Prostate gland (tissue), 2 donors: Measurements from ENCODE around the gene TMCO4. TPM values are rescaled to one million over a fixed set of nuclear protein-coding genes. Genes with fewer than 3 reads are reported as not detected.
"Not testable (repeated sequence)": the region's sequence is repeated elsewhere in the genome, so short reads cannot be mapped to it uniquely, and the experiment has no call there.

Experiments used
- DNase-seq: peaks from one replicate; pipeline ENCODE4 v3.0.0-alpha.2; 2019; ENCODE audit warnings: low spot score
- H3K27ac ChIP-seq, 2 donors: fragments of 200-600 bp; sonication (generic); 2 replicates each; pipeline ENCODE4 v1.5.1; 2017 to 2019
- H3K27me3 ChIP-seq: fragments of 200-600 bp; sonication (generic); replicated peaks from 2 replicates; pipeline ENCODE4 v1.5.1; 2019; ENCODE audit not compliant: insufficient read depth
- H3K36me3 ChIP-seq, 2 donors: fragments of 200-600 bp; sonication (generic); 1 replicate in 1 of 2; 2 replicates in 1 of 2; pipeline versions ENCODE4 v1.5.1 to v1.8.1; 2017 to 2019
- H3K4me1 ChIP-seq: fragments of 200-600 bp; sonication (generic); replicated peaks from 2 replicates; pipeline ENCODE4 v1.5.1; 2019
- H3K4me3 ChIP-seq, 2 donors: fragments of 200-600 bp; sonication (generic); 2 replicates each; pipeline ENCODE4 v1.5.1; 2017 to 2019
- H3K9me3 ChIP-seq: fragments of 200-600 bp; sonication (generic); 2 replicates; pipeline ENCODE4 v1.5.1; 2017
- POLR2A ChIP-seq: fragments of 450-650 bp; IDR thresholded peaks from one replicate; pipeline ENCODE4 v1.6.1; 2016; ENCODE audit warnings: antibody characterized with exemption, mild to moderate bottlenecking
- POLR2AphosphoS5 ChIP-seq: sonication (generic); formaldehyde crosslinking; IDR thresholded peaks from one replicate; pipeline ENCODE4 v1.6.1; 2017; ENCODE audit warnings: antibody characterized with exemption
- WGBS: methylation state at CpG from one replicate; pipeline ENCODE4 v1.1.5; 2018; 5-methylcytosine and 5-hydroxymethylcytosine counted together
- intact Hi-C: fragments of 100-400 bp; cut with DNase I; formaldehyde crosslinking; loops from one replicate; pipeline ENCODE4 v1.14.2; 2022
- total RNA-seq, 2 donors: library from RNA; depleted of rRNA; stranded (reverse); fragments of >200 nt; gene quantifications; one replicate each; pipeline ENCODE4 v1.1.0, GENCODE V29; 2016
- TF ChIP-seq, protein P1 (sequence below), 4 experiments: fragments of 200-600 bp in 2 of 4; fragments of 450-650 bp in 2 of 4; sonication (generic) in 2 of 4; IDR thresholded peaks; 1 replicate in 3 of 4; 2 replicates in 1 of 4; pipeline ENCODE4 v1.5.1; 2016 to 2019; ENCODE audit warnings: antibody characterized with exemption in 4 of 4, mild to moderate bottlenecking in 2 of 4, moderate library complexity in 2 of 4

TMCO4 gene
- total RNA-seq, 2 donors from 2014 or later: 60.5 to 89.9 TPM

DNA sequence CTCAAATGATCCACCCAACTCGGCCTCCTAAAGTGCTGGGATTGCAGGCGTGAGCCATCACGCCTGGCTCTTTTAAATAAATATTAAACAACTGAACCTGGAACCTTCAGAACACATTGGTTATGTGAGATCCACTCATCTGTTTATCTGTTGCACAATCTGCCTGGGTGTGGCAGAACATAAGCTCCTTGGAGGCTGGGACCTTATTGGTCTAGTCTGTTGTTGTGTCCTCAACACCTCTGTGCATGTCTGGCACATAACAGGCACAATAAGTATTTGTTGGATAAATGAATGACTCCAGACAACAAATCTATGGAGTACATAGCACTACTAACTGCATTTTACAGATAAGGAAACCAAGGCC lies 159.7 kb downstream of the TMCO4 start:
- Histone ChIP-seq H3K4me1 (peaks cover 6% of the 10 kb centered on the region), H3K9me3 (no peaks in the 10 kb centered on the region), H3K27me3 (no peaks in the 10 kb centered on the region), H3K4me3 (no peak overlapping the region), H3K36me3 (no peaks in the 10 kb centered on the region), H3K27ac (peak overlapping the region; percentile 59 to 67)
- TF ChIP-seq POLR2A: no peak
- peak; percentile 87 for TF ChIP-seq POLR2AphosphoS5
- TF ChIP-seq, protein P1, sequence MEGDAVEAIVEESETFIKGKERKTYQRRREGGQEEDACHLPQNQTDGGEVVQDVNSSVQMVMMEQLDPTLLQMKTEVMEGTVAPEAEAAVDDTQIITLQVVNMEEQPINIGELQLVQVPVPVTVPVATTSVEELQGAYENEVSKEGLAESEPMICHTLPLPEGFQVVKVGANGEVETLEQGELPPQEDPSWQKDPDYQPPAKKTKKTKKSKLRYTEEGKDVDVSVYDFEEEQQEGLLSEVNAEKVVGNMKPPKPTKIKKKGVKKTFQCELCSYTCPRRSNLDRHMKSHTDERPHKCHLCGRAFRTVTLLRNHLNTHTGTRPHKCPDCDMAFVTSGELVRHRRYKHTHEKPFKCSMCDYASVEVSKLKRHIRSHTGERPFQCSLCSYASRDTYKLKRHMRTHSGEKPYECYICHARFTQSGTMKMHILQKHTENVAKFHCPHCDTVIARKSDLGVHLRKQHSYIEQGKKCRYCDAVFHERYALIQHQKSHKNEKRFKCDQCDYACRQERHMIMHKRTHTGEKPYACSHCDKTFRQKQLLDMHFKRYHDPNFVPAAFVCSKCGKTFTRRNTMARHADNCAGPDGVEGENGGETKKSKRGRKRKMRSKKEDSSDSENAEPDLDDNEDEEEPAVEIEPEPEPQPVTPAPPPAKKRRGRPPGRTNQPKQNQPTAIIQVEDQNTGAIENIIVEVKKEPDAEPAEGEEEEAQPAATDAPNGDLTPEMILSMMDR (IDR thresholded peaks at IDR 0.05): no peak
- DNase-seq: peak; percentile 75
- intact Hi-C loops: no loop called here
- WGBS: 43% methylated on average over 3 of the region's 3 CpGs

DNA sequence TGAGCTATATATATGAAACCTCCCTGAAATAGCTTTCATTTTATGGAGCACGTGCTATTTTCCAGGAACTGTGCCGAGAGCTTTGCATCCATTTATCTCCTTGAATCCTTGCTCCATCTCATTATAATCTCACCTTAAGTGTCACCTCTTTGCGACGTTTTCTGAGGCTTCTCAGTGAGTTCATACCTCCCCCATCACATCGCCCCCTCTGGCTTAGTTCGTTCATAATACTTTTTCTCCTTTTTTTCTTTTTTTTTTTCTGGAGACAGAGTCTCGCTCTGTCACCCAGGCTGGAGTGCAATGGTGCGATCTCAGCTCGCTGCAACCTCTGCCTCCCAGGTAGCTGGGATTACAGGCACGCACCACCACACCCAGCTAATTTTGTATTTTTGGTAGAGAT lies 160.5 kb downstream of the TMCO4 start:
- H3K4me1 ChIP-seq, H3K27me3 ChIP-seq, H3K36me3 ChIP-seq, intact Hi-C loops, DNase-seq, H3K4me3 ChIP-seq, H3K9me3 ChIP-seq: not testable (repeated sequence)
- 84% methylated on average over 10 of the region's 10 CpGs for WGBS
- H3K27ac ChIP-seq: peak overlapping the region; percentile 1 to 67

DNA sequence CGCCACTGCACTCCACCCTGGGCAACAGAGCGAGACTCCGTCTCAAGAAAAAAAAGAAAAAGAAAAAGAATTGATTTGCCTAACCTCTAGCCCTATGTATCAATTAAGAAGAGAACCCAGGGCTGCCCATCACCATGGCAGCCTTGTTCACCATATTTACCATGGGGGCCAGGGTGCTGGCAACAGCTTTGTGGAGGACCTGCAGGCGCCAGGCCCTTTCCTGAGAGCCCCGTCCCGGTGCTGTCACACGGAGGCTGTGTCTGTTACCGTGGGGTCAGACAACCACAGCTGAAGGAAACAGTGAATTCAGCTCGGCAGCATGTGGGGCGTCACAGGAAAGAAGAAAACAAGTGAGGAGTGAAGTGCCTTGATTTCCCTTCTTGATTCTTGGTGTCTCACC lies 162.1 kb downstream of the TMCO4 start:
- TF ChIP-seq, protein P1 (IDR thresholded peaks at IDR 0.05): no peak
- TF ChIP-seq POLR2AphosphoS5 (no peak), POLR2A (no peak)
- no peaks in the 10 kb centered on the region for H3K36me3 ChIP-seq
- no peak overlapping the region for H3K4me3 ChIP-seq
- H3K27ac ChIP-seq: no peak overlapping the region
- WGBS: 91% methylated on average over 10 of the region's 10 CpGs
- intact Hi-C loops: no loop called here
- H3K27me3 ChIP-seq: no peaks in the 10 kb centered on the region
- no peak for DNase-seq
- no peaks in the 10 kb centered on the region for H3K9me3 ChIP-seq
- peaks cover 6% of the 10 kb centered on the region for H3K4me1 ChIP-seq

DNA sequence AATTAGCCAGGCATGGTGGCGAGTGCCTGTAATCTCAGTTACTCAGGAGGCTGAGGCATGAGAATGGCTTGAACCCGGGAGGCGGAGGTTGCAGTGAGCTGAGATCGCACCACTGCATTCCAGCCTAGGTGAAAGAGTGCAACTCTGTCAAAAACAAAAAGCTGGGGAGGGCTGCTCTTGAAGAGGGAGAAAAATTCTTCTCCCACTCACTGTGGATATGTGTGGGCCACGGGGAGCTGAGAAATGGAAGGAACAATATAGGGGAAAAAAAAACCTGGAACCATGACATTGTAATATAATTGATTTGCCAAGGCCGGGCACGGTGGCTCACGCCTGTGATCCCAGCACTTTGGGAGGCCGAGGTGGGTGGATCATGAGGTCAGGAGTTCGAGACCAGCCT lies 163.0 kb downstream of the TMCO4 start:
- intact Hi-C loops, DNase-seq, H3K27ac ChIP-seq, H3K4me3 ChIP-seq, H3K36me3 ChIP-seq, H3K4me1 ChIP-seq, H3K9me3 ChIP-seq, H3K27me3 ChIP-seq: not testable (repeated sequence)
- WGBS: 92% methylated on average over 10 of the region's 10 CpGs

DNA sequence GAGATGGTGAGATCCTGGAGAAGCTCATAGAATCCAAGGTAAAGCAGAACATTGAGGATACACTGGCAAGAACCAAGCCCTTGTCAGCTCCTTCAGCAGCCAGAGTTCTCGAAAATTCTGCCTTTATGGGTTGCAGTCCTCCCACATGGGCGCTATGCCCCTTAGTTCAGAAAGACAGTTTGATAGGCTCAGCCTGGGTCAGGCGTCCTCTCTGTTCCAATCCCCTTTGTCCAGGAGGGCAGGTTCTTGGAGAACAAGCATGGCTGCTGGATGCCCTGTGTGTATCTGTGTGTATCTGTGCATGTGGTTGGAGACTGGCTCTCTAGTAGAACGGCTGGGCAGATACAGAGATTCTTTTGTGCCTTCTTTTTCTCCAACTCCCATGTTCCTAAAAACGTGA lies 163.7 kb downstream of the TMCO4 start:
- intact Hi-C loops: no loop called here
- H3K4me3 ChIP-seq: no peak overlapping the region
- TF ChIP-seq POLR2AphosphoS5: no peak
- TF ChIP-seq, protein P1 (IDR thresholded peaks at IDR 0.05): no peak
- no peak for TF ChIP-seq POLR2A
- peaks cover 6% of the 10 kb centered on the region for H3K4me1 ChIP-seq
- no peak overlapping the region for H3K27ac ChIP-seq
- no peaks in the 10 kb centered on the region for H3K27me3 ChIP-seq
- no peak for DNase-seq
- WGBS: 87% methylated on average over 5 of the region's 5 CpGs
- H3K9me3 ChIP-seq: no peaks in the 10 kb centered on the region
- no peaks in the 10 kb centered on the region for H3K36me3 ChIP-seq

DNA sequence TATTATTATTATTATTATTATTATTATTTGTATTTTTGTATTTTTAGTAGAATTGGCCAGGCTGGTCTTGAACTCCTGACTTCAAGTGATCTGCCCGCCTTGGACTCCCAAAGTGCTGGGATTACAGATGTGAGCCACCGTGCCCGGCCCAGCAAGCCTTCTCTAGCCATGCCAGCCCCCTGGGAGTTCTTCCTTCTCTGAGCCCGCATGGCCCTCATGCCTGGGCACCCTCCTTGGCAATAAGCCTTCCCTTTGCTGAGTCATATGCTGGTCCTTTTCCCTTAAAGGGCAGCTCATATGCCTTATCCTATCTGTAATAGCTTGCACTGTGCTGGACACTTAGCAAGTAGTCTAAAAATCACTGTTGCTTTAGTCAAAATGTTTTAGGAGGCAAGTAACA lies 164.1 kb downstream of the TMCO4 start:
- Histone ChIP-seq H3K4me3 (no peak overlapping the region), H3K9me3 (no peaks in the 10 kb centered on the region), H3K27me3 (no peaks in the 10 kb centered on the region), H3K27ac (no peak overlapping the region), H3K36me3 (no peaks in the 10 kb centered on the region), H3K4me1 (peaks cover 3% of the 10 kb centered on the region)
- 60% methylated on average over 4 of the region's 4 CpGs for WGBS
- DNase-seq: no peak
- intact Hi-C loops: no loop called here
- no peak for TF ChIP-seq POLR2AphosphoS5
- no peak for TF ChIP-seq POLR2A
- TF ChIP-seq, protein P1 (IDR thresholded peaks at IDR 0.05): no peak

DNA sequence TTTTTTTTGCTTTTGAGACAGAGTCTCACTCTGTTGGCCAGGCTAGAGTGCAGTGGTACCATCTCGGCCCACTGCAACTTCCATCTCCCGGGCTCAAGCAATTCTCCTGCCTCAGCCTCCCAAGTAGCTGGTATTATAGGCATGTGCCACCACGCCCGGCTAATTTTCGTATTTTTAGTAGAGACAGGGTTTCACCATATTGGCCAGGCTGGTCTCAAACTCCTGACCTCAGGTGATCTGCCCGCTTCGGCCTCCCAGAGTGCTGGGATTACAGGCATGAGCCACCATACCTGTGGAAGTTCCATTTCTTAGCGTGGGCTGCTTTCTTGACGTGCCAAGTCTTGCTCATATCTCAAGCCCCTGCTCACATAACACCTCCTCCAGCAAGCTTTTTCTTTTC lies 164.7 kb downstream of the TMCO4 start:
- H3K4me3 ChIP-seq: not testable (repeated sequence)
- WGBS: 97% methylated on average over 9 of the region's 9 CpGs

More for the DNA sequence above, 164.7 kb downstream of the TMCO4 start:
- H3K4me1 ChIP-seq, H3K27me3 ChIP-seq, intact Hi-C loops, DNase-seq, H3K9me3 ChIP-seq, H3K27ac ChIP-seq, H3K36me3 ChIP-seq: not testable (repeated sequence)
